ENCODE results near the gene FRMPD1. TPM values are rescaled to one million over a fixed set of nuclear protein-coding genes. Genes with fewer than 3 reads are reported as not detected.

Gene FRMPD1
- polyA plus RNA-seq, 1 donor from 2014 or later = 0.35 TPM

- H3K79me2 ChIP-seq (replicated peaks; ENCODE audit: insufficient read depth, low read length) = no peaks in the 10 kb centered on the region
- H3K9me2 ChIP-seq (ENCODE audit: insufficient read depth, low read length) = no peaks in the 10 kb centered on the region
- H3K4me2 ChIP-seq (ENCODE audit: low read length) = no peak overlapping the region
- no peaks in the 10 kb centered on the region for H3K9me3 ChIP-seq (ENCODE audit: low read length)
- no peak overlapping the region for H3K4me3 ChIP-seq (ENCODE audit: low read length)
- no peak overlapping the region for H3K9ac ChIP-seq (ENCODE audit: low read length)
- no peaks in the 10 kb centered on the region for H3K36me3 ChIP-seq (ENCODE audit: insufficient read depth, low read length)
- H3K27me3 ChIP-seq (ENCODE audit: insufficient read depth, low read depth, low read length) = no peaks in the 10 kb centered on the region
- no peaks in the 10 kb centered on the region for H3F3A ChIP-seq (ENCODE audit: insufficient read depth, low read length, poor library complexity, severe bottlenecking)
- H4K20me1 ChIP-seq (ENCODE audit: insufficient read depth) = no peaks in the 10 kb centered on the region
- no peak overlapping the region for H2AFZ ChIP-seq (ENCODE audit: low read depth, low read length)
- TF ChIP-seq EZH2 (IDR thresholded peaks at IDR 0.05; ENCODE audit: borderline replicate concordance, insufficient read depth, low read length, poor library complexity, severe bottlenecking) (no peak), POLR2AphosphoS5 (IDR thresholded peaks at IDR 0.05) (no peak), REST (IDR thresholded peaks at IDR 0.05; ENCODE audit: borderline replicate concordance) (no peak), EP300 (conservative IDR thresholded peaks at IDR 0.05; ENCODE audit: poor library complexity, severe bottlenecking) (no peak), MXI1 (conservative IDR thresholded peaks at IDR 0.05; ENCODE audit: poor library complexity, severe bottlenecking) (no peak), CTCF (IDR thresholded peaks at IDR 0.05; ENCODE audit: poor library complexity, severe bottlenecking) (no peak), SMC3 (conservative IDR thresholded peaks at IDR 0.05; ENCODE audit: poor library complexity) (no peak)
- no peak overlapping the region for H3K27ac ChIP-seq (ENCODE audit: low read length)
Observed at GRCh38 chr9:37758747-37759146, 108.0 kb downstream of the FRMPD1 start.

- Histone ChIP-seq H3F3A (ENCODE audit: insufficient read depth, low read length, poor library complexity, severe bottlenecking) (no peaks in the 10 kb centered on the region), H2AFZ (ENCODE audit: low read depth, low read length) (no peak overlapping the region), H3K79me2 (replicated peaks; ENCODE audit: insufficient read depth, low read length) (no peaks in the 10 kb centered on the region), H3K9me2 (ENCODE audit: insufficient read depth, low read length) (no peaks in the 10 kb centered on the region), H3K27me3 (ENCODE audit: insufficient read depth, low read depth, low read length) (no peaks in the 10 kb centered on the region), H3K9me3 (ENCODE audit: low read length) (no peaks in the 10 kb centered on the region), H3K9ac (ENCODE audit: low read length) (no peak overlapping the region), H3K4me2 (ENCODE audit: low read length) (no peak overlapping the region), H3K27ac (ENCODE audit: low read length) (no peak overlapping the region), H3K36me3 (ENCODE audit: insufficient read depth, low read length) (no peaks in the 10 kb centered on the region), H3K4me3 (ENCODE audit: low read length) (no peak overlapping the region), H4K20me1 (ENCODE audit: insufficient read depth) (no peaks in the 10 kb centered on the region)
- TF ChIP-seq CTCF (IDR thresholded peaks at IDR 0.05; ENCODE audit: poor library complexity, severe bottlenecking) (no peak), TAF1 (IDR thresholded peaks at IDR 0.05; ENCODE audit: low read depth) (no peak), POLR2AphosphoS5 (IDR thresholded peaks at IDR 0.05) (no peak), EP300 (conservative IDR thresholded peaks at IDR 0.05; ENCODE audit: poor library complexity, severe bottlenecking) (no peak), REST (IDR thresholded peaks at IDR 0.05; ENCODE audit: borderline replicate concordance) (no peak)
Observed at GRCh38 chr9:37760416-37761161, 109.8 kb downstream of the FRMPD1 start.
